COLO668 (cell line): ENCODE data around the gene ARHGEF12.

Experiments used
- DNase-seq: peaks from one replicate; lab custom pipeline; 2025; ENCODE audit not compliant: unreplicated experiment; lab: John Stamatoyannopoulos, UW

ARHGEF12 gene

DNA sequence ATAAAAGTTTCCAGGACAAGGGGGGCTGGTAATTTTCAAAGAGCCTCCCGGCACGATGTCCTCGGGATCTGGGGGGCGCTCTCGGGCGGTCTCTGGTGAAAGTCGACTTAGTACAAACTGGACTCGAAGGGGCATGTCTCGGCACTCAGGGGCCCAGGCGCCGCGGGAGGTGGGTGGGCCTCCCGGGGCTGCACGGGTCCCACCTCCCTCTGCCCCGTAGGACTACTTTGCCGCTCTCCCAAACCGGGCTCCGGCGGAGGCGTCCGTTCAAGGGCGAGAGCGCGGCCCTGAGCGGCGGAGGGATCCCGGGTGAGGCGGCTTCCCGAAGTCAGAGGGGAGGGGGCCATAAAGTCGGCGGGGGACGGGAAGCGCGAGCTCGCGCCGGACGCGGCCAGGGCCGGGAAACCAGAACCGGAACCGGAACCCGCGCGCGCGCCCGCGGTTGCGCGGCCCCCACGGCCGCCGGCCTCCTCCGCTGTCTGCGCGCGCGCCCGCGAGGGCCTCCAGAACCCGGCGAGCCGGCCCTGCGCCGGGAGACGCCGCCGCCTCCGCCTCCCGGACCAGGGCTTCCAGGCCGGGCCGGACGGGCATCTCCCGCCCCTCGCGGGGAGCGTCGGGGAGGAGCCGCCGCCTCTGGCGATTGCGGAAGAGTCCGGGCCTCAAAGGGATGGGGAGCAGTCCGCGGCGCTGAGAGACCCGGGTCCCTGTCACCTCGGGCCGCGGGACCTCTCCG lies at the start of gene ARHGEF12:
Gene ARHGEF12 (plus strand): TSS at position 506 of the 733 bp plus-strand sequence. CDS start 831 bp downstream, outside the sequence.
- DNase-seq = peak; percentile 97

DNA sequence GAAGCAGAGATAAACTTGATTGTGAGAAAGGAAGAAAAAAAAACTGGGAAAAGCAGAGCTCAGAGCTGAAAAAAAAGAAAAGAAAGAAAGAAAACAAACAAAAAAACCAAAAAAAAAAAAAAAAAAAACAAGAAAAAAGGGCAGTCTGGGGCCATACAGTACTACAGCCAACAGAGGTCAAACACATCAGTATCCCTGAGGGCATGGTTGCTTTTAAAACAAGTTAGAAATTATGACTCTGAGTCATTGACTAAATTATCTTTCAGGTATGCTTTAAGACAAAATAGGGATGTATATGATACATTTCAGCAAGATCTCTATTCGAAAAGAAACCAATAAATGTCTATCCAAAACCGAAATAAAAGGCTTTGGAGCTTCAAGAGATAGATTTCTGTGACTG lies 48.2 kb upstream of the ARHGEF12 start:
- DNase-seq = no peak

- DNase-seq = no peak
These were observed 46.8 kb upstream of the ARHGEF12 start for GRCh38 chr11:120289426-120289825.

GRCh38 chr11:120290956-120291355 lies 45.3 kb upstream of the ARHGEF12 start:
- no peak for DNase-seq

- DNase-seq = no peak
These were observed 43.0 kb upstream of the ARHGEF12 start for GRCh38 chr11:120293038-120293800.

DNA sequence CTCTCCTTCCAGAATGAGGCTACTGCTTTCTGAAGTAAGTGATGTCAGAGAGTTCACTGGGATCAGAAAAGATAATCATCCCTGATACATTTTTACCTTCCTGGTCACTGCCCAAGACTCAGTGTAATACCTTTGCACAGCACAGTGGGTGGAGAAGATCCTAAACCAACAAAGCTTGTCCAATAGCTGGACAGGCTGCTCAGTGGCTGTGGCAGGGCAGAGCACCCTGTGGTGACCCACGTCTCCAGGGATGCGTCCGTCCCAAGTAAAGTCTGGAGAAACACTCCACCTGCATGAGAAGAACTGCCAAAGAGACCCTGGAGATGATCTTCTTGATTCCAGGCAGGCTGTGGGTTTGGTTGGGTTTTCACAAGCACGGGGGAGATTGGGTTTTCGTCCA lies 42.1 kb upstream of the ARHGEF12 start:
- DNase-seq = no peak

DNA sequence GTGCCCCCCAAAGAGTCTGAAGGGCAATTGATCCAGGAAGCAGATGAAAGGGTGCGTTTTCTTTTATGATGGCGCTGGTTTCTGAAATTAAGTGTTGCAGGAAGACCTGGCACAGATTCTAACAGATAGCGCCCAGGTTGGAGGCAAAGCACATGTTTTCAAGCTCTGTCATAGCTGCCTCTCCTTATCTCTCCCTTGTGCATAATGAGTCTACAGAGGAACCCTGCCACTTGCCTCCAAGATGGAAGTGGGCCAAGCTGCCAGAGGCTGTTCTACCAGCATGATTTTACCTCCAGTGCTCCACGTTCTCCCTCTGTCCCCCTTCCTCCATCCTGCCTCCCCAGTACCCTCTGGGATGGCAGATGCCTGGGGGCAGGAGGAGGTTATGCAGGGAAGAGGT lies 41.1 kb upstream of the ARHGEF12 start:
- DNase-seq = no peak

DNA sequence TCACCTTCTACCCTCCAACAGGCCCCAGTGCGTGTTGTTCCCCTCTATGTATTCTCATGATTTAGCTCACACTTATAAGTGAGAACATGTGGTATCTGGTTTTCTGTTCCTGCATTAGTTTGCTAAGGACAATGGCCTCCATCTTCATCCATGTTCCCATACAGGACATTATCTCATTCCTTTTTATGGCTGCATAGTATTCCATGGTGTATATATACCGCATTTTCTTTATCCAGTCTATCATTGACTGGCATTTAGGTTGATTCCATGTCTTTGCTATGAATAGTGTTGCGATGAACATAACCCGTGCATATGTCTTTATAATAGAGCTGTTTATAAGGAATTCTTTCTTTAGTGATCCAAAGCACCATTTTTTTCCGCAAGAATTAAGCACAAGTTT lies 39.7 kb upstream of the ARHGEF12 start:
- DNase-seq = no peak

DNA sequence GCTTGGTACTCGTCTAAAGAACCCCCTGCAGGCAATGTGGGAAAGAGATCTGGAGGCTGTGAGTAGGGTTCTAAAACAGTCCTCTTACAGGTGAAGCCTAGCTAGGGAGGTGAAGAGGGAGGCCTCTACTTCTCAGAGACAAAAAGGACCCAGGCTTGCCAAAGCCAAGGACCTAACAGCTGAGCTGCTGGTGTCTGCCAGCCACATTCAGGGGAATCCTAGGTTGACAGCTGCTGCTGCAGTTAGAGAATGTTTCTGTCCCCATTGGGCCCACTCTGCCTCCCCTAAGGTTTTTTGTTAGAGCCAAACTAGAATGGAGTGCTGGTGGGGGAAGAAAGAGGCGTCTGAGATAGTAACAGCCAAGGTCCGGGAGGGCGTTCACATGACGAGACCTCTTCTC lies 37.8 kb upstream of the ARHGEF12 start:
- DNase-seq = no peak

DNA sequence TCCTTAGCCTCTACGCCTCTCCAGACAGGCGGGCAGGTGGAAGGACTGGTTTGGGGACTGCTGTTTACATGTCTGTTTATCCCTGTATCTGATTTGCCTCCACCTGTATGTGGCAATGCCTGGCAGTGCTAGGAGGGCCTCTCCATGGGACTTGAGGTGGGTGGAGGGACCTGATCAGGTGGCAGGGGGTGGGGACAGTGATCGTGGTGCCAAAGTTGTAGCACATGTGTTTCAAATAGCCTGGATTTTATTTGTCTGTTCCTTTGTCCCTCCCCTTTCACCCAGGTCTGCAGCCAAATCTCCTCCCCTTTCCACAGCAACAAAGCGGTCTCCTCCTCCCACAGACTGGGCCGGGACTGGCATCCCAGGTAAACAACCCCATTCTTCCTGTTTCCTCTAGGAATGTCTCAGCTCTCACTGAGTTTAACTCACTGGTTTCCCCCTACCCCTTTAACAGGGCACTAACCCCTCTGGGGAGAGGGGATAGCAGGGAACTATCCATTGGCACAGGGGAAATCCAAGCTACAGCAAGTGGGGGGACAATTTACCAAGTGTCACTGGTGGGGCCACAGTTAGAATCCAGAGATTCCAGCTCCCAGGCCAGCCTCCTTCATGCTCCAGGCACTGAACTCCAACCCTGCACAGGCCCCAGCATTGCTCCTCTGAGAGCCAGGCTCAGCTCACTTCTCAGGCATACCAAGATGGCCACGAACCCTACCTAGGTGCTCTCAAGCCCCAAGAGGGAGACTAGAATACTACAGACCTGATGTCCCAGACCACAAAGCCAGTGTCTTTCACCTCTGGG lies 34.0 kb upstream of the ARHGEF12 start:
- DNase-seq = no peak

DNA sequence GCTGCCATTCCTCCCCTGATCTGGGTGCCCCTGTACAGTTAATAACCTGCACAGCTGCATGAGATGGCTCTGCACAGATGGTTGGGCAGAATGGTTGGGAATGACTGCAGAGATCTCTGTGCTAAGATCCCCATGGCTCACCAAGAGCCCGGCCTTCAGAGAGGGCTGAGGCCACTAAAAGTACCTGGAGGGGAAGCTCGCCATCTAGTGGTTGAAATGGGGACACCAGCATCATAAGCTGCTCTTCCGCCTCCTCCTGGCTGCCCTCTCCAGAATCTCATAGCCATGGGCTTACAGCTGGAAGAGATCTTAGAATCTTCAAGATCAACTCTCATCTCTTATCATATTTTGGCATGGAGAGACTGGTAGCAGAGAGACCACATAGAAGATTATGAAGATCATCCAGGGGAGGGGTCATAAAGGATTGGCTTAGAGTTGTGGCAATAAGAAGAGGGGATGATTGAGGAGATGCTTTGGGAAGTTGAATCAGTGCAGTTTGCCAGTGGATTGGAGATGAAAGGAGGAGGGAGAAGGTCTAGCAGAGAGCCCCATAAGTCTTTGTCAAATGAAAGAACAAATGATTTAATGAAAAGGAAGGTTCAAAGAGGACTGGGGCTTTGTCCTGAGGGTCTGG lies 33.1 kb upstream of the ARHGEF12 start:
- DNase-seq = no peak

DNA sequence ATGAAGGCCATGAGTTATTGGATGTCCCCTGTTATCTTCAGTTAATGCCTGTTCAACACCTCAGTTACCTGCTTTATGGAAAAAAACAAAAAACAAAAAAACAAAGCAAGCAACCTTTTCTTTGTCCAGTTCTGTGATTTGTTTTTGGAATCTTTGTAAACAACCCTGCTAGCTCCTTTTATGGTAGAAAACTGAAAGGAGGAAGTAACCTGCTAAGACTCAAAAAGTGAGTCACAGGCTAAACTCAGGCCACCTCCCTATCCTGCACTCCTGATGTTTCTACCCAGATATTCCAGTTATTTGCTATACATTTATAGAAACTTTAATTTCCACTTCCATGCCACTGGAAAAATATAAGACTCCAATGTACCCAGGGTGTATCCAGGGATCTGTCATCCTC lies 31.7 kb upstream of the ARHGEF12 start:
- DNase-seq = no peak

GRCh38 chr11:120305286-120305685 lies 30.9 kb upstream of the ARHGEF12 start:
- DNase-seq = no peak

- no peak for DNase-seq
These were observed 29.5 kb upstream of the ARHGEF12 start for GRCh38 chr11:120306519-120307242.

DNA sequence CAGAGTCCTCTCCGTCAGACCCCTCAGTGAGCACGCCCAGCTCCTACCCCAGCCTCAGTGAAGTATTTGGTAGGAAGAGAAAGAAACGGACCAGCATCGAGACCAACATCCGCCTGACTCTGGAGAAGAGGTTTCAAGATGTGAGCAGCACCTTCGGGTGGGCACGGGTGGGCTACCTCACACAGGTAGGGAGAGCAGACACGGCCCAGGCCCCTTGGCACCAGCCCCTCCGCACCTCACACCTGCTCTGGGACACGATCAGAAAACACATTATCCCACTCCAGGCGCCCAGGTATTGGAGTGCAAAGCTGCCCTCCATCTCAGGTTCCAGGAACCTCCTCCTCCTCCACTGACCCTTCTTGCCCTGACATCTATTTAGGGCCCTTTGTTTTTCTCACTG lies 28.7 kb upstream of the ARHGEF12 start:
- DNase-seq = no peak

DNA sequence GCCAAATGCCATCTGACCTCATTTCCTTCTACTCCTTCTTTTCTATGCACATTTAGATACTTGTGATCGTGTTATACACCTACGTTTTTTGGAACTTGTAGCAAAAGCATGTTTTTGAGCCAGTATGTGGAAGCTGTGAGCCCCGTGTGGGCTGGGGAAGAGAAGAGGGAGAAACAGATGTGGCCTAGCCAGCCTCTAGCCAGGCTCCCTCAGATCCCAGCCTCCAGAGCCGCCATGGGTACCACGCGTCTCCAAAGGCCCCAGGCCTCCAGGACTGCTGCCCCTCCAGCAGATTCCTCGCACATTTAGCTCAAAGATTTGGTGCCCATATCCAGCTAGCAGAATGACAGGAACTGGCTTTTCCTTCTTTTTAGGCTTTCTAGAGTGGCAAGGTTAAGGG lies 28.1 kb upstream of the ARHGEF12 start:
- DNase-seq = no peak

DNA sequence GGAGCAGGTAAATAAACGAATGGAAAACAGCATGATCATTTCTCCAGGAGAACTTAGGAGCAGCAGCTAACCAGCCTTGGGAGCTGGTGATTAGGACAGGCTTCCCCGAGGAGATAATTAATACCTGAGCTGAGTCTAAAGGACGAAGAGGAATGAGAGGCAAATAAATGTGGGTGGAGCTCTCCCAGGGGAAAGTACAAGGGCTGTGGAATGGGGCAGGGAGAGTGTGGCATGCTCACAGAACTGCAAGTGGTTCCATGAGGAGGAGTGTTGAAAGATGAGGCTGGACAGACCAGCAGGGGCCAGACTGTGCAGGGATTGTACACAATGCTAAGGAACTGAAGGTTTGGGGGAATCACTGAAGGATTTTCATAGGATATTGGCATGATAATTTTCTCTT lies 25.3 kb upstream of the ARHGEF12 start:
- DNase-seq = no peak

DNA sequence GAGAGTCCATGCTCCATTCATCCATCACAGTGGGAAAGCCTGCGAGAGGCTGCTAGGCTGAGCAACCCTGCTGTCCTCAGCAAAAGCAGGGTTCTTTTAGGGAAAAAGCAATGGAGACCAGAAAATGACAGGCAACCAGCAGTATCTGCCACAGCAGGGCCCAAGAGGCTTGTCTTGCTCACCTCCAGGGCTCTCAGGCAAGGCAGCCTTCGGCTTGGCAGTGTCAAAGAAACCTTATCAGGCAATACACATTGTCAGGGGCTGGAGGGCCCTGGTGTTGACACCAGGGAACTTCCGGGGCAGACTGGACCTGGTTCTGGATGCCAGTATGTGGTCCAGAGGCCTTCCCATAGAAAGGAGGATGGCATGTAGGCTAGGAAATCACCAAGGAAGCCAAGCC lies 21.4 kb upstream of the ARHGEF12 start:
- no peak for DNase-seq

- DNase-seq = no peak
These were observed 19.1 kb upstream of the ARHGEF12 start for GRCh38 chr11:120316880-120317688.
